Stimulated activated CD8-positive, alpha-beta memory T cell treated with anti-CD3 and anti-CD28 coated beads, Interleukin-12 subunit alpha, Interleukin-12 subunit beta, amount 100 ng/mL, for 24 hours (primary cell): ENCODE measurements around the gene EMX1.

Experiments
- DNase-seq: peaks from one replicate; pipeline ENCODE4 v3.0.0-alpha.2; 2020; ENCODE audit errors: extremely low read depth

The EMX1 gene

DNA sequence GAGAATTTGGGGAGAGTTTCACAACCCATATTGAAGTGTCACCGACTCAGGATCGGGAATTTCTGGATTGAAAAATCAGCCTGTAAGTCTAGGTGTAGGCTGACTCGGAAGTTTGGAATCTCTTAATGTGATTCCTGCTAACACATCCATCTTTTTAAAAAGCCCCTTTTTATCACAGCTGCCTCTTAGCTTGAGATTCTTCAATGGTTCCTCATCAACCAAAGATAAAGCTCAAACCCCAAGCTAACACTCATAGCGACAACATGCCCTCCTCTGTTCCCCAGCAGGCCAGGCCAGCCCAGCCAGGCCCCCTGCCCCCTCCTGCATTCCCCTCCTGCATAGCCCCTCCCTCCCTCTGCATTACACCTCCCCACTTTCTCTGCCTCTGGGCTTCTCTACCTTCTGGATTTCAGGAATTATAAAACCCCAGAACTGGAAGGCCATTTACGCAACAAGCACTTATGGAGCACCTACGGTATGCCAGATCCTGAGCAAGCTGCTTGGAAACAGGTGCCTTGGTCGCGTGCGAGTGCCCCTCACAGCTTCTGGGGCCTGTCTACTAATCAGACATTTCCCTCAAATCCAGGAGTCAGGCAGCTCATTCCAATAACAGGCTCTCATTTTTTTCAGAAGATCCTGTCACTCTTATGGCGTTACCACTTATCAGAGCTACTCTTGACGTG is 63.4 kb downstream of the EMX1 start:
- DNase-seq, result no peak

GRCh38 chr2:72981536-72981935 is 64.2 kb downstream of the EMX1 start:
- DNase-seq, result no peak

DNA sequence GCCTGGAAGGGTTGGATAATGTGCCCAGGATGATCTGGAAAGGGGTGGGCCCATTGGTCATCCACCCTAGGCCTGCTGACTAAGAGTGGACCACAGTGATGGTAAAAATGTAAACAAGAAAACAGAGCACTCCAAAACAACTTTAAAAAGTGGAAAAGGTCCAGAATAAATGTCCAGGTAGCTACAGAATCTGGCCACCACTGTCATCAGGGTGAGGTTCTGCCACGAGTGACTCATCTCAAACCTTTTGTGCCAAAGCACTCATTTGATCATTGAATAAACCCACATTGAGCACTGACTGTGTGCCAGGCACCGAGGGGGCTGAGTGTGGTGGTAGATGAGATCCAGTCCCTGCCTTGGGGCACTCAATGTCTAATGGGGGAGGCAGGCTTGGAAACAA is 64.9 kb downstream of the EMX1 start:
- no peak for DNase-seq

GRCh38 chr2:72982781-72983499 is 65.6 kb downstream of the EMX1 start:
- no peak for DNase-seq

GRCh38 chr2:72983500-72984161 is 66.3 kb downstream of the EMX1 start:
- DNase-seq, result no peak

GRCh38 chr2:72984172-72984671 is 66.9 kb downstream of the EMX1 start:
- DNase-seq, result no peak
